MCF 10A (cell line): Measurements from ENCODE around the gene OXT. TPM values are rescaled to one million over a fixed set of nuclear protein-coding genes. Genes with fewer than 3 reads are reported as not detected.

Source experiments
- BruUV-seq: library from RNA; stranded (reverse); fragments of 400-500 nt; replicated peaks from 2 replicates; lab custom pipeline; 2021; lab: Mats Ljungman, UMichigan
- CTCF ChIA-PET: fragments of 300-600 bp; sonication (Branson Sonifier 250); formaldehyde crosslinking; extraction: SDS; loops from one replicate; lab custom pipeline; 2021; ENCODE audit warnings: antibody characterized with exemption, inconsistent platforms; lab: Yijun Ruan, JAX
- POLR2A ChIA-PET: fragments of 300-600, 350-650 bp; sonication (Branson Sonifier 250); formaldehyde crosslinking; extraction: SDS; loops from one replicate; lab custom pipeline; 2020; ENCODE audit warnings: antibody characterized with exemption, inconsistent platforms; lab: Yijun Ruan, JAX
- DNase-seq: peaks from one replicate; pipeline ENCODE4 v3.0.0-alpha.2; 2018; ENCODE audit not compliant: unreplicated experiment
- H3K27ac Mint-ChIP-seq: one replicate; pipeline ENCODE4 v1.8.0; 2022; ENCODE audit warnings: mild to moderate bottlenecking, low read depth, mixed read lengths; ENCODE audit not compliant: unreplicated experiment
- H3K27me3 Mint-ChIP-seq: one replicate; pipeline ENCODE4 v1.8.0; 2022; ENCODE audit warnings: mixed read lengths; ENCODE audit not compliant: insufficient read depth, unreplicated experiment
- H3K36me3 Mint-ChIP-seq: one replicate; pipeline ENCODE4 v1.8.0; 2022; ENCODE audit warnings: mild to moderate bottlenecking, moderate library complexity, mixed read lengths; ENCODE audit not compliant: insufficient read depth, unreplicated experiment
- H3K4me1 Mint-ChIP-seq: one replicate; pipeline ENCODE4 v1.8.0; 2022; ENCODE audit warnings: mixed read lengths; ENCODE audit not compliant: insufficient read depth, unreplicated experiment
- H3K4me3 Mint-ChIP-seq: one replicate; pipeline ENCODE4 v1.8.0; 2022; ENCODE audit warnings: mild to moderate bottlenecking, moderate library complexity, mixed read lengths; ENCODE audit not compliant: unreplicated experiment
- H3K9me3 Mint-ChIP-seq: one replicate; pipeline ENCODE4 v1.8.0; 2022; ENCODE audit warnings: mixed read lengths; ENCODE audit not compliant: unreplicated experiment
- intact Hi-C: fragments of 100-400 bp; cut with micrococcal nuclease; formaldehyde crosslinking; loops from 2 replicates; pipeline ENCODE4 v1.14.1; 2022
- total RNA-seq: library from RNA; stranded (reverse); gene quantifications from 2 replicates; pipeline ENCODE4 v1.2.3, GENCODE V29; 2022
- TF ChIP-seq, protein P1 (sequence below): fragments of 200-600 bp; IDR thresholded peaks from one replicate; pipeline ENCODE4 v1.8.0; 2022; ENCODE audit warnings: antibody characterized with exemption, mild to moderate bottlenecking; ENCODE audit not compliant: unreplicated experiment

The OXT gene
- total RNA-seq, 1 experiment from 2014 or later: not detected

DNA sequence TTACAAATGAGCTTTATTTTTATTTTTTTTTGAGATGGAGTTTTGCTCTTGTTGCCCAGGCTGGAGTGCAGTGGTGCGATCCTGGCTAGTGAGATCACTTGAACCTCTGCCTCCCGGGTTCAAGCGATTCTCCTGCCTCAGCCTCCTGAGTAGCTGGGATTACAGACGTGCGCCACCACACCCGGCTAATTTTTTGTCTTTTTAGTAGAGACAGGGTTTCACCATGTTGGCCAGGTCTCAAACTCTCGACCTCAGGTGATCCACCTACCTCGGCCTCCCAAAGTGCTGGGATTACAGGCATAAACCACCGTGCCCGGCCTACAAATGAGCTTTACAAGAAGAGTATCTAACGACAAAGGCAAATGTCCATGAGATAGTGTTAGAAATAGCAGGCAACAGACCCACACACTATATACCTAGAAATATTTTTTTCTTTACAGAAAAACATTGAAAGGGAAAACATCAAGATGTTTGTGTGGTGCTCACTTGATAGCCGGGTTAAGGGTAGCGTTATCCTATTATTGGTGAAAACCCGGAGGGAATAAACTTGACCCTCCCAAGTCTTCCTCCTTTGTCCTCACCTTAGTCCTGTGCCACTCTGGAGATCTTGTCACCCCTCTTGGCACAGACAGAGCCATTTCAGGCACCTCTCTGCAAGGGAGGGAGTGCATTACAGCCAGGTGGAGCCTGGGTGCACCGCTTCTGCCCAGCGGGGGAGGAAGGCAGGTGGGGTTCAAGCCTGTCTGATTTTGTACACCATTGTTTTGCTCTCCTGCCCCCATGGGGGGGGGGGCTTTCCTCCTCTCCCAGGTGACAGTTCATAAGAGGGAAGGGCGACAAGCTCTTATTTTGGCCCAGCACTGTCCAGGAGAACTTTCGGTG, 34.1 kb downstream of the OXT start:
- TF ChIP-seq, protein P1, sequence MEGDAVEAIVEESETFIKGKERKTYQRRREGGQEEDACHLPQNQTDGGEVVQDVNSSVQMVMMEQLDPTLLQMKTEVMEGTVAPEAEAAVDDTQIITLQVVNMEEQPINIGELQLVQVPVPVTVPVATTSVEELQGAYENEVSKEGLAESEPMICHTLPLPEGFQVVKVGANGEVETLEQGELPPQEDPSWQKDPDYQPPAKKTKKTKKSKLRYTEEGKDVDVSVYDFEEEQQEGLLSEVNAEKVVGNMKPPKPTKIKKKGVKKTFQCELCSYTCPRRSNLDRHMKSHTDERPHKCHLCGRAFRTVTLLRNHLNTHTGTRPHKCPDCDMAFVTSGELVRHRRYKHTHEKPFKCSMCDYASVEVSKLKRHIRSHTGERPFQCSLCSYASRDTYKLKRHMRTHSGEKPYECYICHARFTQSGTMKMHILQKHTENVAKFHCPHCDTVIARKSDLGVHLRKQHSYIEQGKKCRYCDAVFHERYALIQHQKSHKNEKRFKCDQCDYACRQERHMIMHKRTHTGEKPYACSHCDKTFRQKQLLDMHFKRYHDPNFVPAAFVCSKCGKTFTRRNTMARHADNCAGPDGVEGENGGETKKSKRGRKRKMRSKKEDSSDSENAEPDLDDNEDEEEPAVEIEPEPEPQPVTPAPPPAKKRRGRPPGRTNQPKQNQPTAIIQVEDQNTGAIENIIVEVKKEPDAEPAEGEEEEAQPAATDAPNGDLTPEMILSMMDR: no peak
- Mint-ChIP-seq H3K36me3 (peaks cover 10% of the 10 kb centered on the region), H3K4me1 (peaks cover 5% of the 10 kb centered on the region), H3K4me3 (no peak overlapping the region), H3K9me3 (no peaks in the 10 kb centered on the region), H3K27me3 (no peaks in the 10 kb centered on the region), H3K27ac (no peak overlapping the region)
- ChIA-PET CTCF (interaction anchor here (0.5 to 1.8 kb wide), 9 partner anchors 9 to 1968 kb away, joined by 3 to 10 read pairs (median 3); no protein-coding TSS in a partner anchor), POLR2A (interaction anchor here (1.1 kb wide), 1 partner anchor 9 kb away, joined by 5 read pairs; no protein-coding TSS in a partner anchor)
- DNase-seq: no peak
- intact Hi-C loops: no loop called here
- BruUV-seq: no TSS peak

GRCh38 chr20:3106185-3106584, 34.8 kb downstream of the OXT start:
- H3K36me3 Mint-ChIP-seq: peaks cover 5% of the 10 kb centered on the region
- TF ChIP-seq, protein P1: no peak
- BruUV-seq: no TSS peak
- POLR2A ChIA-PET: no interaction called here
- CTCF ChIA-PET: interaction anchor here (0.5 to 1.8 kb wide), 5 partner anchors 8 to 582 kb away, joined by 3 to 10 read pairs (median 4); no protein-coding TSS in a partner anchor
- intact Hi-C loops: no loop called here
- no peak overlapping the region for H3K27ac Mint-ChIP-seq
- no peaks in the 10 kb centered on the region for H3K27me3 Mint-ChIP-seq
- H3K4me3 Mint-ChIP-seq: no peak overlapping the region
- DNase-seq: no peak
- peaks cover 5% of the 10 kb centered on the region for H3K4me1 Mint-ChIP-seq
- no peaks in the 10 kb centered on the region for H3K9me3 Mint-ChIP-seq

- intact Hi-C loops: no loop called here
- Mint-ChIP-seq H3K4me3 (no peak overlapping the region), H3K27me3 (no peaks in the 10 kb centered on the region), H3K27ac (peak overlapping the region; percentile 16), H3K36me3 (peaks cover 5% of the 10 kb centered on the region), H3K9me3 (no peaks in the 10 kb centered on the region), H3K4me1 (peaks cover 5% of the 10 kb centered on the region)
- POLR2A ChIA-PET: interaction anchor here (0.7 to 1.3 kb wide), 2 partner anchors 10 to 72 kb away, joined by 4 read pairs; no protein-coding TSS in a partner anchor
- no peak for DNase-seq
- TF ChIP-seq, protein P1: no peak
- BruUV-seq: no TSS peak
- CTCF ChIA-PET: interaction anchor here (1.6 kb wide), 1 partner anchor 33 kb away, joined by 4 read pairs; no protein-coding TSS in a partner anchor
These were observed 35.4 kb downstream of the OXT start for GRCh38 chr20:3106658-3107463.
